Measurements from ENCODE around the gene TMEM109. TPM values are rescaled to one million over a fixed set of nuclear protein-coding genes. Genes with fewer than 3 reads are reported as not detected.

TMEM109 gene
- total and polyA plus RNA-seq, 2 of the 8 experiments (the other 6 are each of a cell fraction or from before 2014, with no cell fraction given), result 27.3 to 30.3 TPM

DNA sequence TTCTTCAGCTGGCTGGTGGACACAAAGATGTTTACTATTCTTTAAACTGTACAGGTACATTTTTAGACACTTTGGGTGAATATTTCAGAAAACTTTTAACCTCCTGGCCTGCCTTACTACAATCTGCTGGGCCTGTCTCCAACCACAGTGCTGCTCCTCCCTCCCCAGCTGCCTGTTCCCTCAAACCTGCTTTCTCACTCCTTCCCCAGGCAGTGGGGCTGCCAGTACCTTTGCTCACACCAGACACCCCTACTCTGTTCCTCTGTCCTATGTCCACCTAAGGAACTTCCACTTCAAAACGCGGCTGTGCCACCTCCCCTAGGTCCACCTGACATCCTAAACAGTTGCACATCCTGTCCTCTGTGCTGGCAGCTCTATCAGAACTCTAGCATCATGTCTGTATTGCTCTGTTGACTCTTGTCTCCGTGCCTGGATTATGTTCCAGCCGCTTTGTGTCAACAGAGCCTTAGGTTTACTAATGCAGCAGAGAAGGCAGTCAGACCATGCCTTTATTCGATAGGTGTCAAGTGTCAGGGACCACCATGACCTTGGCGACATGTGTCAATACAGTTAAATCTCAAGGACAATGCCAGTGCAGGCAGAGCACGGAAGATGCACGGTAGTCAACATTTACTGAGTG, 33.2 kb upstream of the TMEM109 start:
- no peak for FAIRE-seq

More for the DNA sequence above, 33.2 kb upstream of the TMEM109 start:
- H3K9me3 ChIP-seq (ENCODE audit: insufficient read depth in 2 of 2, low read depth in 1 of 2, low read length in 1 of 2), result no peaks in the 10 kb centered on the region
- H2BK120ac ChIP-seq (replicated peaks; ENCODE audit: low read depth, low read length), result no peak overlapping the region
- POLR2A ChIA-PET (ENCODE audit: partially characterized antibody), result interaction anchor here (0.9 to 1.5 kb wide), 4 partner anchors 8 to 13 kb away, joined by 3 to 4 read pairs (median 3); partner anchors contain the start of gene ZP1
- no peaks in the 10 kb centered on the region for H3K23me2 ChIP-seq (ENCODE audit: low read depth, low read length)
- H3K4ac ChIP-seq (replicated peaks; ENCODE audit: insufficient read length, low read depth, low read length), result no peak overlapping the region
- H3K4me2 ChIP-seq (ENCODE audit: insufficient read depth in 1 of 2, low read depth in 2 of 2, low read length in 2 of 2), result no peak overlapping the region
- no peak overlapping the region for H3K23ac ChIP-seq (ENCODE audit: insufficient read length)
- H2BK5ac ChIP-seq (ENCODE audit: low read depth, low read length), result no peak overlapping the region
- CTCF ChIA-PET (ENCODE audit: partially characterized antibody), result interaction anchor here (1.2 to 3.9 kb wide), 3 partner anchors 8 to 49 kb away, joined by 3 to 22 read pairs (median 3); no protein-coding TSS in a partner anchor
- no peak overlapping the region for H2AFZ ChIP-seq (ENCODE audit: low read length)
- no peak overlapping the region for H3K9ac ChIP-seq (replicated peaks in 1 of 4; ENCODE audit: extremely low read depth in 1 of 4, low read depth in 3 of 4, low read length in 3 of 4)
- H4K5ac ChIP-seq (ENCODE audit: insufficient read length, low read depth, low read length), result no peak overlapping the region
- no peak for DNase-seq (ENCODE audit: low read depth in 1 of 2, low spot score in 2 of 2)
- H3K14ac ChIP-seq (ENCODE audit: insufficient read length), result no peak overlapping the region
- no peak overlapping the region for H3K27ac ChIP-seq (ENCODE audit: low read depth, low read length)
- no peak overlapping the region for H2BK20ac ChIP-seq (ENCODE audit: low read length)
- H4K91ac ChIP-seq (replicated peaks; ENCODE audit: insufficient read length, low read length), result no peak overlapping the region
- no peak overlapping the region for H4K8ac ChIP-seq (ENCODE audit: extremely low read depth, insufficient read depth, low read length)
- H3K4me1 ChIP-seq (replicated peaks in 1 of 4; ENCODE audit: control insufficient read depth in 3 of 4, insufficient read depth in 4 of 4, low read length in 3 of 4), result no peaks in the 10 kb centered on the region
- H2BK15ac ChIP-seq (ENCODE audit: low read length), result no peak overlapping the region
- no peak overlapping the region for H3K56ac ChIP-seq (replicated peaks; ENCODE audit: insufficient read length, low read depth, low read length)
- TF ChIP-seq SAP30 (IDR thresholded peaks at IDR 0.05; ENCODE audit: insufficient read depth, insufficient replicate concordance, low read length), result no peak
- TF ChIP-seq RBBP5 (IDR thresholded peaks at IDR 0.05; ENCODE audit: borderline replicate concordance, low read depth, low read length), result no peak
- TF ChIP-seq SIX5 (IDR thresholded peaks at IDR 0.05; ENCODE audit: low read depth, low read length), result no peak
- no peak for TF ChIP-seq JUND (IDR thresholded peaks at IDR 0.05; ENCODE audit: low read length)
- TF ChIP-seq POLR2AphosphoS5 (IDR thresholded peaks at IDR 0.05; ENCODE audit: low read depth, low read length), result no peak
- TF ChIP-seq, protein P1, sequence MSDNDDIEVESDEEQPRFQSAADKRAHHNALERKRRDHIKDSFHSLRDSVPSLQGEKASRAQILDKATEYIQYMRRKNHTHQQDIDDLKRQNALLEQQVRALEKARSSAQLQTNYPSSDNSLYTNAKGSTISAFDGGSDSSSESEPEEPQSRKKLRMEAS (IDR thresholded peaks at IDR 0.05), result no peak
- no peak for TF ChIP-seq EP300 (IDR thresholded peaks at IDR 0.05; ENCODE audit: borderline replicate concordance in 1 of 2, low read depth in 2 of 2, low read length in 2 of 2)
- no peak for TF ChIP-seq YY1 (IDR thresholded peaks at IDR 0.05; ENCODE audit: low read depth, low read length)
- no peak for TF ChIP-seq CHD1 (IDR thresholded peaks at IDR 0.05; ENCODE audit: low read depth, low read length)
- H3K4me3 ChIP-seq (ENCODE audit: extremely low read depth in 1 of 4, insufficient read depth in 2 of 4, low read depth in 3 of 4, low read length in 4 of 4), result no peak overlapping the region
- H3K79me1 ChIP-seq (ENCODE audit: low read depth, low read length), result no peaks in the 10 kb centered on the region
- H2AK5ac ChIP-seq (ENCODE audit: low read depth, low read length), result no peak overlapping the region
- no peak overlapping the region for H2BK12ac ChIP-seq (ENCODE audit: low read depth, low read length)
- 89% methylated on average over 8 of the region's 8 CpGs; no CpG with 5 or more reads in 1 of the 2 experiments for WGBS, 2 experiments (ENCODE audit: extremely low coverage in 1 of 2, insufficient coverage in 1 of 2, insufficient read length in 1 of 2, insufficient replicate concordance in 2 of 2, low coverage in 1 of 2, low lambda C conversion rate in 2 of 2, missing lambda C conversion rate in 1 of 2)
- no peaks in the 10 kb centered on the region for H3K79me2 ChIP-seq (ENCODE audit: control insufficient read depth in 1 of 2, insufficient read depth in 2 of 2, low read length in 2 of 2)
- H3K36me3 ChIP-seq (ENCODE audit: control insufficient read depth in 2 of 4, insufficient read depth in 4 of 4, low read length in 3 of 4), result peaks cover 0 to 5% (median 0%) of the 10 kb centered on the region in 4 experiments; a peak in 2 of 8 replicates
- no peaks in the 10 kb centered on the region for H4K20me1 ChIP-seq (replicated peaks in 1 of 2; ENCODE audit: control insufficient read depth in 1 of 2, insufficient read depth in 2 of 2, low read length in 2 of 2)
- H3K18ac ChIP-seq (ENCODE audit: extremely low read depth, low read length), result no peak overlapping the region
- no peaks in the 10 kb centered on the region for H3K27me3 ChIP-seq (replicated peaks in 1 of 4; ENCODE audit: control insufficient read depth in 3 of 4, extremely low read depth in 1 of 4, insufficient read depth in 3 of 4, low read length in 3 of 4)
